SU-DHL-6 (cell line): ENCODE measurements around the gene SPIRE2.

Experiments
- H2AFZ ChIP-seq: fragments of 200-600 bp; sonication (generic); 2 replicates; pipeline ENCODE4 v1.6.1; 2014; ENCODE audit warnings: low read depth, mild to moderate bottlenecking, moderate library complexity, mixed read lengths, antibody characterized with exemption, low read length; ENCODE audit not compliant: severe bottlenecking
- H3F3A ChIP-seq: fragments of 200-600 bp; shearing (Covaris generic); 2 replicates; pipeline ENCODE4 v1.6.0; 2016; ENCODE audit warnings: antibody characterized with exemption, mild to moderate bottlenecking; ENCODE audit not compliant: insufficient read depth
- H3K27ac ChIP-seq: fragments of 200-600 bp; sonication (generic); 2 replicates; pipeline ENCODE4 v1.5.1; 2016; ENCODE audit warnings: low read depth, mild to moderate bottlenecking, low read length, moderate library complexity, mixed read lengths
- H3K27me3 ChIP-seq: fragments of 200-600 bp; sonication (generic), shearing (Covaris generic); 2 replicates; pipeline ENCODE4 v1.6.0; 2014; ENCODE audit warnings: mild to moderate bottlenecking, low read length
- H3K36me3 ChIP-seq: fragments of 200-600 bp; sonication (generic); 2 replicates; pipeline ENCODE4 v1.6.1; 2014; ENCODE audit warnings: mild to moderate bottlenecking, low read length, mixed read lengths
- H3K4me2 ChIP-seq: fragments of 300-600, 200-600 bp; shearing (Covaris generic), sonication (generic); 2 replicates; pipeline ENCODE4 v1.6.0; 2014; ENCODE audit warnings: low read length, low read depth, mild to moderate bottlenecking; ENCODE audit not compliant: poor library complexity, severe bottlenecking
- H3K4me3 ChIP-seq: fragments of 200-600 bp; sonication (generic); 2 replicates; pipeline ENCODE4 v1.5.1; 2014; ENCODE audit warnings: antibody characterized with exemption, low read length, mild to moderate bottlenecking, mixed read lengths; ENCODE audit not compliant: insufficient read depth, poor library complexity, severe bottlenecking
- H3K79me2 ChIP-seq: fragments of 200-600 bp; sonication (generic); 2 replicates; pipeline ENCODE4 v1.6.1; 2014; ENCODE audit warnings: mild to moderate bottlenecking, low read length, moderate library complexity; ENCODE audit not compliant: insufficient read depth
- H3K9ac ChIP-seq: fragments of 200-600 bp; sonication (generic); 2 replicates; pipeline ENCODE4 v1.7.0; 2014; ENCODE audit warnings: mild to moderate bottlenecking, low read length
- H3K9me2 ChIP-seq: fragments of 200-600 bp; sonication (generic); replicated peaks from 2 replicates; pipeline ENCODE4 v1.6.1; 2014; ENCODE audit warnings: low read length; ENCODE audit not compliant: insufficient read depth
- H3K9me3 ChIP-seq: fragments of 200-600 bp; sonication (generic); 2 replicates; pipeline ENCODE4 v1.6.1; 2014; ENCODE audit warnings: low read length, mixed read lengths; ENCODE audit not compliant: insufficient read depth
- H4K20me1 ChIP-seq: fragments of 200-600 bp; sonication (generic); 2 replicates; pipeline ENCODE4 v1.6.1; 2014; ENCODE audit warnings: low read depth, mild to moderate bottlenecking, antibody characterized with exemption, low read length, moderate library complexity, mixed read lengths
- EZH2phosphoT487 ChIP-seq: fragments of 200-600 bp; sonication (generic), shearing (Covaris generic); conservative IDR thresholded peaks from 2 replicates; pipeline ENCODE4 v1.6.1; 2018; ENCODE audit warnings: mild to moderate bottlenecking, antibody characterized with exemption, low read length, moderate library complexity, mixed read lengths
- TF ChIP-seq, protein P1 (sequence below): fragments of 200-600 bp; sonication (generic); IDR thresholded peaks from one replicate; pipeline ENCODE4 v1.5.1; 2017; ENCODE audit warnings: antibody characterized with exemption, mild to moderate bottlenecking, low read length, moderate library complexity; ENCODE audit not compliant: insufficient read depth, poor library complexity, severe bottlenecking

The SPIRE2 gene

DNA sequence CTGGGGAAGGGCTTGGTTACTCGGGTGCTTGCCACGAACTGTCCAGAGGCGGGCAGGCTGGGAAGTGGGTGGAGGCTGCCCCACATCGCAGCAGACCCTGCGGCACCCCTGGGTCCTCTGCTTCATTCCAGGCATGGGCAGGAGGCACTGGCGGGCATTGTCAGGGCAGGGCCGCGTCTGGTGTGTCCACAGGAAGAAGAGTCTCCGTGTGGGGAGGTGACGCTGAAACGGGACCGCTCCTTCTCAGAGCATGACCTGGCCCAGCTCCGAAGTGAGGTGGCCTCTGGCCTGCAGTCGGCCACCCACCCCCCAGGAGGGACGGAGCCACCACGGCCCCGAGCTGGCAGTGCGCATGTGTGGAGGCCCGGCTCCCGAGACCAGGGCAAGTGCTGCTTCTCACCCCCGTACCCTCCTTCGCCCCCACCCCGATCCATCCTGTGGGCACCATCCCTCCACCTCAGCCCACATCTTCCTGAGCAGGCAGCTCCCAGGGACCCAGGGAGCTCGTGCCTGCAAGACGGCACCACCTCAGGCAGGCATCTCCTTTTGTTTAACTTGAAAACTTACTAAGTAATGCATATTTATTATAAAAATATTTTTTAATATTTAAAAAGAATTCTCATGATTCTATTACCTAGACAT is 30.8 kb downstream of the SPIRE2 start:
- no peaks in the 10 kb centered on the region for H3K9me3 ChIP-seq
- H3K36me3 ChIP-seq: no peaks in the 10 kb centered on the region
- no peak overlapping the region for H3K4me3 ChIP-seq
- H4K20me1 ChIP-seq: no peaks in the 10 kb centered on the region
- TF ChIP-seq, protein P1, sequence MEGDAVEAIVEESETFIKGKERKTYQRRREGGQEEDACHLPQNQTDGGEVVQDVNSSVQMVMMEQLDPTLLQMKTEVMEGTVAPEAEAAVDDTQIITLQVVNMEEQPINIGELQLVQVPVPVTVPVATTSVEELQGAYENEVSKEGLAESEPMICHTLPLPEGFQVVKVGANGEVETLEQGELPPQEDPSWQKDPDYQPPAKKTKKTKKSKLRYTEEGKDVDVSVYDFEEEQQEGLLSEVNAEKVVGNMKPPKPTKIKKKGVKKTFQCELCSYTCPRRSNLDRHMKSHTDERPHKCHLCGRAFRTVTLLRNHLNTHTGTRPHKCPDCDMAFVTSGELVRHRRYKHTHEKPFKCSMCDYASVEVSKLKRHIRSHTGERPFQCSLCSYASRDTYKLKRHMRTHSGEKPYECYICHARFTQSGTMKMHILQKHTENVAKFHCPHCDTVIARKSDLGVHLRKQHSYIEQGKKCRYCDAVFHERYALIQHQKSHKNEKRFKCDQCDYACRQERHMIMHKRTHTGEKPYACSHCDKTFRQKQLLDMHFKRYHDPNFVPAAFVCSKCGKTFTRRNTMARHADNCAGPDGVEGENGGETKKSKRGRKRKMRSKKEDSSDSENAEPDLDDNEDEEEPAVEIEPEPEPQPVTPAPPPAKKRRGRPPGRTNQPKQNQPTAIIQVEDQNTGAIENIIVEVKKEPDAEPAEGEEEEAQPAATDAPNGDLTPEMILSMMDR: no peak
- no peak for TF ChIP-seq EZH2phosphoT487
- no peaks in the 10 kb centered on the region for H3K9me2 ChIP-seq
- no peaks in the 10 kb centered on the region for H3K79me2 ChIP-seq
- H3K27me3 ChIP-seq: no peaks in the 10 kb centered on the region
- H3K4me2 ChIP-seq: no peak overlapping the region
- H3F3A ChIP-seq: no peaks in the 10 kb centered on the region
- H3K27ac ChIP-seq: no peak overlapping the region
- no peak overlapping the region for H3K9ac ChIP-seq
- no peak overlapping the region for H2AFZ ChIP-seq

DNA sequence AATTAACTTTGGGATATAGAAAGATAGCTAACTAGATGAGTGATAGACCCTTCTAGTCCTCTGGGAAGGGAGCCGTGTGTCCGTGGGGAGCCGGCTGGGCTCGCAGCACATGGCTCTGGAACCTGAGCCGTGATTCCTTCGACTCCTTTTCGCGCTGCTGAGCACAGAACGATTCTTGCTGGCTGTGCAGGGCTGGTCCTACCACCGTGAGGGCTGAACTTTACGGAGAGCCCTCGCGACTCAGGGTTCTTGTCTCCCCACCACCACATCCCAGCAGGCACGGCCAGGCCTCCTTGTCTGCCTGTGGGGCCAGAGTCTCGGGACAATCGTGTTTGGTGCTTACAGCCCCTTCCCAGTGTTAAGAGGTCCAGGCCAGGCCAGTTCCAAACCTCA is 31.3 kb downstream of the SPIRE2 start:
- H4K20me1 ChIP-seq: no peaks in the 10 kb centered on the region

DNA sequence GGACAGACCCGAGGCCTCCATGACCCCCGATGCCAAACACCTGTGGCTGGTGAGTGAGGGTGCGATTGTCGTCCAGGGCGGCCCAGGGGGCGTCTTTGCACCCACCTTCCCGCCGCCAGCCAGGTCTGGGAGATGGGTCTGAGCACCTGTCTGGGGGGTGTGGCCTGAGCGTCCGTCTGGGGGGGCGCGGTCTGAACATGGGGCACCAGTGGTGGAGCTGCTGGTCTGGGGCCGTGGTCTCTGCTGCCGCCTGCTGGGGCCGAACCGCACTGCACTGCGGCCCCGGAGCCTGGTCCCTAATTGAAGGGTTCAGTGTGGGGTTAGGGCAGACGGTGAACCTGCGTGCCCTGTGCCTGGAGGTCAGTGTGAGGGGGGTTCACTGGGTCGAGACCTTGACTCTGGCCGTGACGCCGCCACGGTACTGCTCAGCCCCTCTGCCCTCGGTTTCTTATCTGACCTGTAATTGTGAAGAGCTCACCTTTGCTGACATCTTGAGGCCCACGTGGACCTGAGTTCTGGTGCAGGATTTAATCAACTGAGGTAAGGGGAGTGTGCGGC is 32.6 kb downstream of the SPIRE2 start:
- Histone ChIP-seq H3F3A (no peaks in the 10 kb centered on the region), H3K4me3 (no peak overlapping the region), H2AFZ (no peak overlapping the region), H4K20me1 (no peaks in the 10 kb centered on the region), H3K36me3 (no peaks in the 10 kb centered on the region), H3K27me3 (no peaks in the 10 kb centered on the region), H3K9me3 (no peaks in the 10 kb centered on the region), H3K9ac (no peak overlapping the region), H3K27ac (no peak overlapping the region), H3K4me2 (no peak overlapping the region), H3K79me2 (no peaks in the 10 kb centered on the region), H3K9me2 (no peaks in the 10 kb centered on the region)
- TF ChIP-seq, protein P1: peak; percentile 97
- no peak for TF ChIP-seq EZH2phosphoT487

More for the DNA sequence above, 31.3 kb downstream of the SPIRE2 start:
- H3K36me3 ChIP-seq: no peaks in the 10 kb centered on the region
- no peaks in the 10 kb centered on the region for H3K9me2 ChIP-seq
- H3K9ac ChIP-seq: no peak overlapping the region
- H3K4me2 ChIP-seq: no peak overlapping the region
- no peak overlapping the region for H3K27ac ChIP-seq
- no peak for TF ChIP-seq EZH2phosphoT487
- TF ChIP-seq, protein P1: no peak
- H3F3A ChIP-seq: no peaks in the 10 kb centered on the region
- no peak overlapping the region for H2AFZ ChIP-seq
- H3K27me3 ChIP-seq: no peaks in the 10 kb centered on the region
- no peak overlapping the region for H3K4me3 ChIP-seq
- H3K79me2 ChIP-seq: no peaks in the 10 kb centered on the region
- H3K9me3 ChIP-seq: no peaks in the 10 kb centered on the region
